HUES6 (cell line): ENCODE measurements around the gene CX3CL1.

Experiments used
- H3K27ac ChIP-seq: 2 replicates; pipeline ENCODE4 v1.7.0; 2013; ENCODE audit warnings: low read depth, mild to moderate bottlenecking, low read length, inconsistent platforms
- H3K27me3 ChIP-seq: 2 replicates; pipeline ENCODE4 v1.6.1; 2013; ENCODE audit warnings: low read length; ENCODE audit not compliant: control insufficient read depth, insufficient read depth
- H3K36me3 ChIP-seq: 2 replicates; pipeline ENCODE4 v1.6.1; 2013; ENCODE audit warnings: low read length; ENCODE audit not compliant: control insufficient read depth, insufficient read depth
- H3K4me1 ChIP-seq: 2 replicates; pipeline ENCODE4 v1.6.1; 2013; ENCODE audit warnings: low read length; ENCODE audit not compliant: control insufficient read depth, insufficient read depth
- H3K4me3 ChIP-seq: 2 replicates; pipeline ENCODE4 v1.5.1; 2013; ENCODE audit warnings: low read depth, low read length
- H3K9ac ChIP-seq: one replicate; pipeline ENCODE4 v1.6.1; 2013; ENCODE audit warnings: mild to moderate bottlenecking, low read length
- H3K9me3 ChIP-seq: 2 replicates; pipeline ENCODE4 v1.6.1; 2013; ENCODE audit warnings: low read depth, low read length; ENCODE audit not compliant: control insufficient read depth, insufficient read depth

CX3CL1 gene

DNA sequence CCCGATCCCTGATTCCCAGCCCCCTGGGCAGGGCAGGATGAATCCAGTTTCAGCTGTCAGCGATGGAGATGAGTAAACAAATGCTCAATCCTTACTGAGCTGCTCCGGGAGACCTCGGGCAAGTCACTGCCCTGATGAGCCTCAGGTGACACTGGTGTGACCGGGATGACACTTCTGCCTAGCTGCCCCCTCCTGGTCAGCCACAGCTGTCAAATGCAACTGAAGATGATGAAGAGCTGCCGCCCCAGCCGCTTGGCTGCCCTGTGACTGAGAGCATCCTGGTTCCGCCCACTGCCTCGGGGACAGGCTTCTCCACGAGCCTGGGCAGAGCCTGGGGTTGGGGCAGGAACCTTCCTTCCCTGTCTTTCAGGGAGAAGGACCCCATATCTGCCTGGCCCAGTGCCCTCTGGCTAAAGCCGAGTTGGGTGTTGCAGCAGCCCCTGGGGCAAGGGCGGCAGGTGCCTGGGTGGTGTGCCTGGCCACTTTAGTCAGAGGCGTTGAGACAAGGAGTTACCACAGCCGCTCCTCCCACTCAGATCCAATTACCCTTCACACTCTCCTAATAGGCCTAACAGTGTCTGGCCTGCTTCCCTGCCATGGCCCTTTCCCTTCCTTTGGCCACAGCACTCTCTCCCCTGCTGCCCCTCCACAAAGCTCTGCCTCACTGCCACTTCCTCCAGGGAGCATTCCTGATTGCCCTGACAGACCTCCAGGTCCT is 37.7 kb downstream of the CX3CL1 start:
- no peaks in the 10 kb centered on the region for H3K36me3 ChIP-seq
- H3K9ac ChIP-seq: no peak overlapping the region

DNA sequence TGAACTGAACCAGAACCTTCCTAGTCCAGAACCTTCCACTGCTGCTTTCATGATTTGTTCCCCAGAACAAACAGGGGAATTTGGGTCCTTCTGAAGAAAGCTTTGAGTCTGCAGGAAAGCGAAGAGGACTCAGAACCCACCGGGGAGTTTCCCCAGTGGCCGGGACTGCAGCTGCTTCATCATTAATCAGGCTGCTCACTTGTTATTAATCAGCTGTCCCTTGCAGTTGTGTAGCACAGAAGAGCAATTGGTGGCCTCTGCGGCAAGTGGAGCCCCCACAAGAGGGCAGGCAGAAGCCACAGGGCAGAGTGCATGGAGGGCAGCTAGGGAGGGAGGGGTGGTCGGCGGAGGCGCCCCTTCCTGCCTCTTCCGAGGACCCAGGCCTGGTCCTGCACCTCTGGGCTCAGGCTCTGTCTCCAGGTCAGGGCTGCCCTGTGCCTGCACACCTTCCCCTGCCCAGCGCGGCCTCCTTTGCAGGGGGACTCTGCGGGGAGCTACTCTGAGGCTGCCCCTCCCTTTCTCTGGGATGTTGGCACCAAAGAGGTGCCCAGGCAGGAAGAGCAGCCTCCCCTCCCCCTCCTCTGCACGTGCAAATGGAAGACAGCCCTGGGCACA is 39.2 kb downstream of the CX3CL1 start:
- no peaks in the 10 kb centered on the region for H3K36me3 ChIP-seq
- no peaks in the 10 kb centered on the region for H3K27me3 ChIP-seq
- H3K4me3 ChIP-seq: no peak overlapping the region
- no peaks in the 10 kb centered on the region for H3K9me3 ChIP-seq
- H3K4me1 ChIP-seq: peaks cover 13% of the 10 kb centered on the region
- no peak overlapping the region for H3K27ac ChIP-seq
- H3K9ac ChIP-seq: no peak overlapping the region

More for the DNA sequence above, 37.7 kb downstream of the CX3CL1 start:
- Histone ChIP-seq H3K9me3 (no peaks in the 10 kb centered on the region), H3K4me3 (no peak overlapping the region), H3K27me3 (no peaks in the 10 kb centered on the region), H3K4me1 (peaks cover 2% of the 10 kb centered on the region; the same call in 1 of the 2 replicates), H3K27ac (no peak overlapping the region)

- H3K36me3 ChIP-seq: no peaks in the 10 kb centered on the region
- H3K4me1 ChIP-seq: peaks cover 22% of the 10 kb centered on the region
- H3K27me3 ChIP-seq: no peaks in the 10 kb centered on the region
- H3K9ac ChIP-seq: no peak overlapping the region
- H3K27ac ChIP-seq: no peak overlapping the region
- no peaks in the 10 kb centered on the region for H3K9me3 ChIP-seq
- H3K4me3 ChIP-seq: no peak overlapping the region
Observed at GRCh38 chr16:57412584-57412983, 40.3 kb downstream of the CX3CL1 start.

GRCh38 chr16:57413301-57413730 is 41.0 kb downstream of the CX3CL1 start:
- H3K9ac ChIP-seq: no peak overlapping the region
- H3K4me1 ChIP-seq: peaks cover 25% of the 10 kb centered on the region
- H3K4me3 ChIP-seq: no peak overlapping the region
- H3K27me3 ChIP-seq: no peaks in the 10 kb centered on the region
- no peaks in the 10 kb centered on the region for H3K36me3 ChIP-seq
- no peaks in the 10 kb centered on the region for H3K9me3 ChIP-seq
- H3K27ac ChIP-seq: no peak overlapping the region

DNA sequence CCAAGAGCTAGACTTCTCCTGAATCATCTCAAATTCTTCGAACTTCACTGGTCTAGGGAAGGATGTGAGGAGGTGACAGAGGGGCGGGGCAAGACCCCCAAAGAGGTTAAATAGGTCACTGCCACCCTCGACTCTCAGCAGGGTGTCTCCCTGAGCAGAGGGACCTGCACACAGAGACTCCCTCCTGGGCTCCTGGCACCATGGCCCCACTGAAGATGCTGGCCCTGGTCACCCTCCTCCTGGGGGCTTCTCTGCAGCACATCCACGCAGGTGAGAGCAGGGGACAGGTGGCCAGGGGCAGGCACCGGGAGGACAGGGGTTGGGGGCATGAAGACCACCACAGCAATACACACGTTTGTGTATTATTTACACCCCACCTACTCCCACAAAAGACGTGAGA is 41.4 kb downstream of the CX3CL1 start:
- no peaks in the 10 kb centered on the region for H3K27me3 ChIP-seq
- H3K27ac ChIP-seq: no peak overlapping the region
- H3K9ac ChIP-seq: no peak overlapping the region
- peaks cover 29% of the 10 kb centered on the region for H3K4me1 ChIP-seq
- H3K9me3 ChIP-seq: no peaks in the 10 kb centered on the region
- no peak overlapping the region for H3K4me3 ChIP-seq
- H3K36me3 ChIP-seq: no peaks in the 10 kb centered on the region

GRCh38 chr16:57416084-57416483 is 43.8 kb downstream of the CX3CL1 start:
- Histone ChIP-seq H3K27ac (no peak overlapping the region), H3K4me1 (peaks cover 34% of the 10 kb centered on the region), H3K9me3 (no peaks in the 10 kb centered on the region), H3K4me3 (no peak overlapping the region), H3K27me3 (no peaks in the 10 kb centered on the region), H3K36me3 (no peaks in the 10 kb centered on the region), H3K9ac (no peak overlapping the region)

DNA sequence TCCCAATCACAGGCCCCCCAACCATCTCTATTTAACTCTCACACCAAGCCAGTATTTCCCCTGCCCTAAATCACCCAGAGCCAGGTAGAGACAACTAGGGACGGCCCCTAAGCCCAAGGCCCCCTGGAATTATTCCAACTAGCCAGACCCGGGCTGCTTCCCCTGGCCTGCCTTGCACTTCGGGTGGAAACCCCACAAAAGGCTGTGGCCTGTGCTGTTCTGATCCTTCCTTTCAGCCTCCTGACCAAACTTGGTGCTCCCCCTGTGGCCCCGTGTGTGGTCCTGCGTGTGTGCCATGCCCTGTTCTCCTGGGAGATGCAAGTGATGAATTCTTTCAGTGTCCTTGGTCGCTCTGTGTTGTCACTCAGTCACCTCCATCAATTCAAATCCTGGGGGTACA is 47.2 kb downstream of the CX3CL1 start:
- Histone ChIP-seq H3K36me3 (no peaks in the 10 kb centered on the region), H3K4me1 (peaks cover 34% of the 10 kb centered on the region), H3K27me3 (no peaks in the 10 kb centered on the region), H3K9ac (no peak overlapping the region), H3K4me3 (no peak overlapping the region), H3K27ac (no peak overlapping the region), H3K9me3 (no peaks in the 10 kb centered on the region)

DNA sequence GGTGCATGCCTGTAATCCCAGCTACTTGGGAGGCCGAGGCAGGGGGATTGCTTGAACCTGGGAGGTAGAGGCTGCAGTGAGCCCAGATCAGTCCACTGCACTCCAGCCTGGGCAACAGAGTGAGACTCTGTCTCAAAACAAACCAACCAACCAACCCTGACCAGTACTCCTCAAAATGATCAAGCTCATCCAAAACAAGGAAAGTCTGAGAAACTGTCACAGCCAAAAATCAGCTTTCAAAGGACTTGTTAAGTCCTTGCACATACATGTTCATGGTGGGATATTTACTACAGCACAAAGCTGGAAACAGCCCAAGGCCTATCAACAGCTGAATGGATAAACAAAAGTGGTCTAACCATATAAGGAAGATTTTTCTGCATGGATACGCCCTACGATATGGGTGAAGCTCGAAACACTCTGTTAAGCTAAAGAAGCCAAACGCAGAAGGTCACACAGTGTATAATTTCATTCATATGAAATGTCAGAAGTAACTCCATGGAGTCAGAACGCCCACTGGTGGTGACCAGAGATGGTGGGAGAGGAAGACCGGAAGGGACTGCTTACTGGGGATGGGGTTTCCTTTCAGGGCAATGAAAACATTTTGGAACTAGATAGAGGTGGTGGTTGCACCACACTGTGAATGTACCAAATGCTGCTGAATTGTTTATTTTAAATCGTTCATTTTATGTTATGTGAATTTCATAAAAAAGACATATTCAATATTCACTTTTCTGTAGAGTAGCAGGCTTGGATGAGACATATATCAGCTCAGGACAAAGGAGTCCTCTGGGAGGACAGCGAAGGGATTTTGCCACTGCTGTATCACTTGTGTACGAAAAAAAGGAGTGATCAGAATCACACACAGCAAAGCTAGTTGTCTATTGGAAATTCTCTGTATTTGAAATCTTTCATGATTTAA is 50.0 kb downstream of the CX3CL1 start:
- Histone ChIP-seq H3K27me3 (no peaks in the 10 kb centered on the region), H3K9ac (no peak overlapping the region), H3K9me3 (no peaks in the 10 kb centered on the region), H3K4me3 (no peak overlapping the region), H3K36me3 (peaks cover 3% of the 10 kb centered on the region), H3K4me1 (peaks cover 17% of the 10 kb centered on the region), H3K27ac (no peak overlapping the region)

GRCh38 chr16:57423152-57423551 is 50.9 kb downstream of the CX3CL1 start:
- no peak overlapping the region for H3K27ac ChIP-seq

DNA sequence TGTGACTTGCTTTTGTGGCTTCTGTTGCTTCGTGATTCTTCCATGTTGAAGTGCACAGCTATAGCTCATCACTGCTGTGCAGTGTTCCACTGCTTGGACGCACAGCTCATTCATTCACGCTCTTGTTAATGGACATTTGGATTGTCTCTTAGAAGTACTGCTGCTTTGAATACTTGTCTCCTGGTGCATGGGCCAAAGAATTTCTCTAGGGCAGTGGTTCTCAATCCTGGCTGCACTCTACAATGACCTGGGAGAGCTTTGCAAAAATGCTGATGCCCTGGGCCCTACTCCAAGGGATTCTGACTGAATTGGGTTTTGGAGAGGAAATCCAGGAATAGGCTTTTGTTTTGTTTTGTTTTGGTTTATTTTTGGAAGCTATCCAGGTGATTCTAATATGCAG is 52.3 kb downstream of the CX3CL1 start:
- H3K9me3 ChIP-seq: no peaks in the 10 kb centered on the region
- H3K4me3 ChIP-seq: no peak overlapping the region
- no peak overlapping the region for H3K9ac ChIP-seq
- H3K4me1 ChIP-seq: peaks cover under 1% of the 10 kb centered on the region; the same call in 1 of the 2 replicates
- no peak overlapping the region for H3K27ac ChIP-seq
- peaks cover 23% of the 10 kb centered on the region for H3K36me3 ChIP-seq
- no peaks in the 10 kb centered on the region for H3K27me3 ChIP-seq

More at GRCh38 chr16:57423152-57423551, 50.9 kb downstream of the CX3CL1 start:
- no peak overlapping the region for H3K4me3 ChIP-seq
- no peak overlapping the region for H3K9ac ChIP-seq
- peaks cover 11% of the 10 kb centered on the region; the same call in 1 of the 2 replicates for H3K4me1 ChIP-seq
- no peaks in the 10 kb centered on the region for H3K9me3 ChIP-seq
- H3K36me3 ChIP-seq: peaks cover 11% of the 10 kb centered on the region
- no peaks in the 10 kb centered on the region for H3K27me3 ChIP-seq

DNA sequence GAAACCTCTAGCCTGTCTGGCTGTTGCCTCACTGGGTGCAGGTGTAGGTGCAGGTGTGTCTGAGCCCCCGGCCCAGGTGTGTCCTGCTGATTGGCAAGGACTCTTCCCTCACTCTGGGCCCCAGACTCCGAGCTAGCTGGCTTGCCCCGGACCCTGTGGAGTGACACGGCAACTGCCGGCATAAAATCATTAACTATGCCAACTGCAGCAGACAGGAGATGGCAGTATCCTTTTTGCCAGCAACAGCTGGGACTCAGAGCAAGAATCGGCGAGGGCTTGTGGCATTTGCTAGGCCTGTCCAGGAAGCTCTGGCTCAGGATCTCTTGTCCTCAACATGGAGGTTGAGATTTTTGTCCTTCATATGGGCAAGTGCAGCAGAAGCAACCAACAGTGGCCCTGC is 54.1 kb downstream of the CX3CL1 start:
- H3K9ac ChIP-seq: no peak overlapping the region
- H3K9me3 ChIP-seq: no peaks in the 10 kb centered on the region
- peaks cover 40% of the 10 kb centered on the region for H3K36me3 ChIP-seq
- no peaks in the 10 kb centered on the region for H3K27me3 ChIP-seq
- H3K4me1 ChIP-seq: no peaks in the 10 kb centered on the region
- no peak overlapping the region for H3K4me3 ChIP-seq
- H3K27ac ChIP-seq: no peak overlapping the region
